ENCODE measurements around the gene RNF167.

RNF167 gene

DNA sequence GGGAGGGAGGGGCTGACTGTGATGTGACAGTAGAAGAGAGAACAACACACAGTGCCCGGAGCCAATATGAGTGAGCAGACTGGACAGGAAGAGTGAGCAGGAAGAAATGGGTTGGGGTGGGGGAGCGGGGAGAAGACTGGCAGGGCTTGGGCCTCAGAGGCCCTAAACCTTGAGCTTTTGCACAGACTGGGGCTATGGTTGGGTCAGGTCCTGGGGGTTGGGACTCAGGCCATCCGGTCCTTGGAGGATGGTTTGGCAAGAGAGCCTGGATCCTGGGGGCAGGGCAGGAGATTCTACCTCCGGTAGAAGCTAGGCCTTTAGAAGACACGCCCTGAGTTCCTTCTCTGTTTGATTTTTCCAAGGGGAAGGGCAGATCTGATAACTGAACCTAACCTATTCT, 46.3 kb downstream of the RNF167 start:
- no peak for DNase-seq

DNA sequence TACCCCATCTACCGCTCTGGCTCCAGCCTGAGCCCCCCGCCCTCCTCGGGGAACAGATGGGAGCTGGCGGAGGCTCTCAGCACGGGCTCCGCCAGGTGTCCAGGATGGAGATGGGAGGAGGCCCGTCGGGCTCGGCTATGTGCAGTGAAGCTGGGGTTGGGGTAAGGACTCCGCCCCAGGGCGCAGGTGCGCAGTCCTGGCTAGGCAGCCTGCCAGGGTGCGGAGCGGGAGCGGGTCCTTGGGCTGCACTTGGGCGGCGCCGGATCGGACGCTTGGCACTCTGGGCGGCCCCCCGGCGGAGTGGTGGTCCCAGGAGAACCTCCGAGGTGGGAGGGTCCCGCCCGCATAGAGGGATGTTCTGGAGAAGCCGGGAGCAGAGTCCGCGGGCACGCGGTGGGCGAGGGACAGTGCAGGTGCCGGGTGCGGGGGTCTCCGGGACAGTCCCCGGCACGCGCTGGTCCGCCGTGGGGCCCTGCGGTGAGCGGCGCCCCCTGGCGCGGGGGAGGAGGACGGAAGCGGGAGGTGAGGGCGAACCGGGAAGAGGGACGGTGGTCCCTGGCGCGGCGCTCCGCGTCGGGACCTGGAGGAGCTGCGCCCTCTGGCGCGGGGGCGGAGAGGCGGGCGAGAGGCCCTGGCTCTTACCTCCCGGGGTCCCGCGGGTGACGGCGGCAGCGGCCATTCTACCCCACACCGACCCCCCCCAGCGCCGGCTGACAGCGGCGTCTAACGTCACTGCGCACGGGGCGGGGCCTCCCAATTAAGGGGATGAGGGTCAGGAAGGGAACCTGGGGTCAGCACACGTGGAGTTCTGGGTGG, 47.1 kb downstream of the RNF167 start, which contains the start of gene CAMTA2:
CAMTA2 (minus strand) TSS at position 725 of the 816 bp plus-strand sequence. CDS start 1,453 bp downstream, outside the sequence.
- DNase-seq = peak; percentile 69 to 88 (median 84)

DNA sequence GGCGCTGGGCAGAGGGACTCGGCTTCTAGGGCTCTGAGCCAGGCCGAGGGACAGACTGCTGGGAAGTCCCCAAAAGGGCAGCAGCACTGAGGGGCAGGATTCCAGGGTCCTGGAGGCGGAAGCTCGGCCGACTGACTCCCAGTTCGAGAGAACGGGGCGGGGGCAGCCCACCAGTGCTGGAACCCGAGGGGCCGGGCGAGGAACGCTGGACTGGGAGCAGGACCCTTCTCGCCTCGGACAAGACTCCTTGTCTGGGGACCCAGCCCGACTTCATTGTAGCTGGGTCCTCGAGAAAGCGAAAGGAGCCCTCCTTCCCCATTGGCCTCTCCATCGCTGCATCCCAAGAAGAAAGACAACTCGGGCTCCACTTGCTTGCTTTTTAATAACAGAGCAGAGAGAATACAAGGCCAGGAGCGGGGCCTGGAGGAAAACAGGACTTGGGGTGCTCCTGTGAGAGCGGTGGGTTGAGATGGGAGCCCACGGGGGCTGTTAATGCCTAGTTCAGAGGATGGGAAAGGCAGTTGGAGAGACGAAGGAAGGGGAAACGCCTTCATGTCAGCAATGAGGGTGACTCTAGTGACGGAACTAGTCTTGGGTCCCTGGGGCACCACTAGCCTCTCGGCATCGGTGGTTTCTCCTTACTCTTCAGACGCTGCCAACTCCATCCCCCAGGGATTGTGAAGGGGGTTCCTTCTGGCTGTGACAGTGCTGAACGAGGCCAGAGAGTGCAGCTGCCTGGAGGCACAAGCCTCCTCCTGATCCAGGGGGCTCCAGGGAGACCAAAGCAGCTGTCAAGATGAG, 47.9 kb downstream of the RNF167 start:
- DNase-seq = no peak

DNA sequence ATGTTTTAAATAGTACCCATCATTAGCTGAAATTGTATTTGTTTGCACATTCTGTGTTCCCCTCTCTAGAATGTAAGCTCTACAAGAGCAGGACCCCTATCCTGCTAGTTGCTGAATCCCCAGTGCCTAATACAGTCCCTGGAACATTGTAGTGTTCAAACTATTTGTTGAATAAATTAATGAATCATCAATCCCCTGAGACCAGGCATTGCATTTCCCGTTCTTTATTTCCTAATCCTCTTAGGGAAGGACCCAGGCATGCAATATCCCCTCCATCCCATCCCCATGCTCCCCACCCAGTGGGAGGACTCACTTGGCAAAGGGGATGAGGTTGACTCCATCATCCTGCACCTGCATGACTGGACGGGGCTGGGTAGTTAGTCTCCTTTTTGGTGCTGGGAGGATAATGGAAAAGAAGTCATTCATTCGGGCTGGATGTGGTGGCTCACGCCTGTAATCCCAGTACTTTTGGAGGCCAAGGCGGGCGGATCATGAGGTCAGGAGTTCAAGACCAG, 54.1 kb downstream of the RNF167 start:
- no peak for DNase-seq

All from T-helper 2 cell (primary cell).